ENCODE data around the gene TRIM47. TPM values are rescaled to one million over a fixed set of nuclear protein-coding genes. Genes with fewer than 3 reads are reported as not detected.

The TRIM47 gene
- total RNA-seq, 1 donor from 2014 or later: 39.4 TPM

- intact Hi-C loops (cut with DNase I): no loop called here
- DNase-seq (ENCODE audit: missing footprints): no peak
- ATAC-seq: no peak
Measured at GRCh38 chr17:75842963-75843576, 35.3 kb downstream of the TRIM47 start.

- ATAC-seq: no peak
- peak; percentile 48 for DNase-seq (ENCODE audit: missing footprints)
- intact Hi-C loops (cut with DNase I): no loop called here
Measured at GRCh38 chr17:75842411-75842810, 36.0 kb downstream of the TRIM47 start.

- intact Hi-C loops (cut with DNase I): no loop called here
- no peak for ATAC-seq
- DNase-seq (ENCODE audit: missing footprints): peak; percentile 13
Measured at GRCh38 chr17:75840799-75841164, 37.6 kb downstream of the TRIM47 start.

- ATAC-seq (no peak), DNase-seq (ENCODE audit: missing footprints) (no peak)
- intact Hi-C loops (cut with DNase I): no loop called here
Measured at GRCh38 chr17:75839942-75840798, 38.2 kb downstream of the TRIM47 start.

GRCh38 chr17:75838410-75838809 lies 40.0 kb downstream of the TRIM47 start:
- DNase-seq (ENCODE audit: missing footprints) (no peak), ATAC-seq (peak; percentile 53)
- intact Hi-C loops (cut with DNase I): no loop called here

GRCh38 chr17:75837899-75838298 lies 40.5 kb downstream of the TRIM47 start:
- ATAC-seq: no peak
- no peak for DNase-seq (ENCODE audit: missing footprints)
- intact Hi-C loops (cut with DNase I): no loop called here

- DNase-seq (ENCODE audit: missing footprints) (no peak), ATAC-seq (no peak)
- intact Hi-C loops (cut with DNase I): no loop called here
Measured at GRCh38 chr17:75836605-75837004, 41.8 kb downstream of the TRIM47 start.

GRCh38 chr17:75835654-75835987 lies 42.8 kb downstream of the TRIM47 start:
- intact Hi-C loops (cut with DNase I): no loop called here

GRCh38 chr17:75834928-75835653 lies 43.3 kb downstream of the TRIM47 start:
- DNase-seq (ENCODE audit: missing footprints) (no peak), ATAC-seq (no peak)
- intact Hi-C loops (cut with DNase I): no loop called here

More at GRCh38 chr17:75835654-75835987, 42.8 kb downstream of the TRIM47 start:
- DNase-seq (ENCODE audit: missing footprints) (no peak), ATAC-seq (no peak)

GRCh38 chr17:75834279-75834920 lies 44.0 kb downstream of the TRIM47 start:
- DNase-seq (ENCODE audit: missing footprints): no peak
- ATAC-seq: no peak
- intact Hi-C loops (cut with DNase I): no loop called here

GRCh38 chr17:75832652-75833400 lies 45.6 kb downstream of the TRIM47 start:
- ATAC-seq: peak; percentile 11
- DNase-seq (ENCODE audit: missing footprints): no peak
- intact Hi-C loops (cut with DNase I): no loop called here

GRCh38 chr17:75832164-75832651 lies 46.2 kb downstream of the TRIM47 start:
- intact Hi-C loops (cut with DNase I): no loop called here
- ATAC-seq: peak; percentile 5
- no peak for DNase-seq (ENCODE audit: missing footprints)

- intact Hi-C loops (cut with DNase I): no loop called here
- ATAC-seq (no peak), DNase-seq (ENCODE audit: missing footprints) (no peak)
Measured at GRCh38 chr17:75831032-75831571, 47.3 kb downstream of the TRIM47 start.

- no peak for DNase-seq (ENCODE audit: missing footprints)
- ATAC-seq: no peak
- intact Hi-C loops (cut with DNase I): no loop called here
Measured at GRCh38 chr17:75830164-75831031, 48.0 kb downstream of the TRIM47 start.

GRCh38 chr17:75829747-75830146 lies 48.6 kb downstream of the TRIM47 start:
- ATAC-seq (no peak), DNase-seq (ENCODE audit: missing footprints) (no peak)
- intact Hi-C loops (cut with DNase I): loop anchor here (5.0 kb wide), 1 partner anchor 37 kb away; no protein-coding TSS in a partner anchor

- DNase-seq (ENCODE audit: missing footprints) (no peak), ATAC-seq (no peak)
- intact Hi-C loops (cut with DNase I): loop anchor here (5.0 kb wide), 1 partner anchor 36 kb away; no protein-coding TSS in a partner anchor
Measured at GRCh38 chr17:75828741-75829140, 49.6 kb downstream of the TRIM47 start.

GRCh38 chr17:75828076-75828400 lies 50.3 kb downstream of the TRIM47 start:
- ATAC-seq: no peak
- DNase-seq (ENCODE audit: missing footprints): no peak
- intact Hi-C loops (cut with DNase I): loop anchor here (5.0 kb wide), 1 partner anchor 36 kb away; no protein-coding TSS in a partner anchor

Measured in Right ventricle myocardium inferior (tissue), 1 donor.